GM10266 (cell line): ENCODE results near the gene OSCP1.

Experiments
- DNase-seq: peaks from one replicate; pipeline ENCODE4 v3.0.0; 2012; ENCODE audit errors: extremely low spot score
- TF ChIP-seq, protein P1 (sequence below): IDR thresholded peaks from 2 replicates; pipeline ENCODE4 v1.5.1; 2012; ENCODE audit warnings: mild to moderate bottlenecking, low read depth; ENCODE audit not compliant: control insufficient read depth, insufficient read depth; ENCODE audit errors: missing control alignments

The OSCP1 gene

DNA sequence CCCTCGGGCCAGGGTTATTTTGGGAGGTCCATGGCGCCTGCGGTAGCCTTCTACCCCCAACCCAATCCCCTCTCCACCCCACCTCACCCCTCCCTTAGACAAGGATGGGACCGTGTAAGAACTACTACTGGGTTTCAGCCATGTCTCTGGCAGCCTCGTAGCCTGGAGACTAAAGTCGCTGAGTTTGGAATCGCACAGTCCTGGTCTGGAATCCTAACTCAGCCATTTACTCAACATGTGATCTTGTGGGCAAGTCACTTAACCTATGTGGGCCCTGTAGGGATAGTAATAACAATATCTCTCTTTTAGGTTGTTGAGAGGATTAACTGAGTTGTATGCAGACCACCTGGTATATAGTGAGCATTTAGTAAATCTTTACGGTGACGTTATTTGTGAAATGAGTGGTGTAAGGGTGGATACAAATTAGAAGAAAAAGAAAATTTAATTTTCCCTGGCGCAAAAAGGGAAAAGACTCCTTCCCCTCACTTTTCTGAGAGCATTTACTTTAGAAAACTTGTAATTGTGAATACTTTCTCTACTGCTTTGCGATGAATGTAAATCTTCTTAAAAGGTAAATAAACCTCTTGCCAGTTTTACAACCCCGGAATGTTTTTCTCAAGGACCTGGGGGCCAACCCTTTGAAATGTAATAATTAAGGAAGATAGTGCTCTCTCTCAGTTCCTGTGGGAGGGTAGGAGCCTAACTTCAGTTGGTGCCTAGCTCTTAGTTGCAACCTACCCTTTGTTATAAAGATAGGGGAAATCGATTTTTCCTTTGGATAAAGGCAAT lies 14.5 kb upstream of the OSCP1 start:
- TF ChIP-seq, protein P1, sequence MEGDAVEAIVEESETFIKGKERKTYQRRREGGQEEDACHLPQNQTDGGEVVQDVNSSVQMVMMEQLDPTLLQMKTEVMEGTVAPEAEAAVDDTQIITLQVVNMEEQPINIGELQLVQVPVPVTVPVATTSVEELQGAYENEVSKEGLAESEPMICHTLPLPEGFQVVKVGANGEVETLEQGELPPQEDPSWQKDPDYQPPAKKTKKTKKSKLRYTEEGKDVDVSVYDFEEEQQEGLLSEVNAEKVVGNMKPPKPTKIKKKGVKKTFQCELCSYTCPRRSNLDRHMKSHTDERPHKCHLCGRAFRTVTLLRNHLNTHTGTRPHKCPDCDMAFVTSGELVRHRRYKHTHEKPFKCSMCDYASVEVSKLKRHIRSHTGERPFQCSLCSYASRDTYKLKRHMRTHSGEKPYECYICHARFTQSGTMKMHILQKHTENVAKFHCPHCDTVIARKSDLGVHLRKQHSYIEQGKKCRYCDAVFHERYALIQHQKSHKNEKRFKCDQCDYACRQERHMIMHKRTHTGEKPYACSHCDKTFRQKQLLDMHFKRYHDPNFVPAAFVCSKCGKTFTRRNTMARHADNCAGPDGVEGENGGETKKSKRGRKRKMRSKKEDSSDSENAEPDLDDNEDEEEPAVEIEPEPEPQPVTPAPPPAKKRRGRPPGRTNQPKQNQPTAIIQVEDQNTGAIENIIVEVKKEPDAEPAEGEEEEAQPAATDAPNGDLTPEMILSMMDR = no peak
- no peak for DNase-seq

DNA sequence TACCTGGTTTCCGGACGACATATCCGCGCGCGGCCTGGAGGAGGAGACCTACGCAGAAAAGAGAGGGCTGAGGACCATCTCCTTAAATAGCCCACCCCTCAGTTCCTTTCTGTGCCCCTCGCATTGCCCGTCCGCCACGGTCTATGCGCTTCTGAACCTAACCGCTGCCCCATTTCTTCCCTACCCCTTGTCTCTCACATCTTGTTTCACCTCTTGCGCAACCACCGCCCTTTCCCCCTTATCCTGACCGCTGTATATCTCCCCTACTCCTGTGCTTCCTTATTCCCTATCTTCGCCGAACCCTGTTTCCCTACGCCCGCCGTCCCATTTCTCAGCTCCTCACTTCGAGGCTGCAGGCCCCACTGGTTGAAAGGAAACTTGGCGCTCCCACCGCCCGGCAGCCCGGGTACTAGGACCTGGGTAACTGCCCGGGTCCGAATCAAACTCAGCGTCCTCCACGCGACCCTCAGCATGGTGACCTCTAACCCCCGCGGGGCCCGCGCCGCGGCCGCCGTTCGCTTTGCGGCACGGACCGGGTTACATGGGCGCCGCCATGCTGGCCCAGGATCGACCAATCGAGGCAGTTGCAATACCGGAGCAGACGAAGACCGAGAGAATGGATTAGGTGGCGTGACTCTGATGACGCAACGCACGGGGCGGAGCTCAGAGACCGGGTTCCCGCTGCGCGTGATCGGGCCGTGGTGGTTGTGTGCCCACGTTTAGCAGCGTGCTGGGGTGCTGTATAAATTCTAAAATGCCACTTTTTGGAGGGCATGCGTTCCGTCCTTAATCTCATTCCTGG lies 13.8 kb upstream of the OSCP1 start, which contains the start of gene MRPS15:
TSS of gene MRPS15 (minus strand) at position 582 of the 802 bp plus-strand sequence. CDS start at position 473, 109 bp downstream.
- TF ChIP-seq, protein P1 = no peak
- peak; percentile 93 for DNase-seq

DNA sequence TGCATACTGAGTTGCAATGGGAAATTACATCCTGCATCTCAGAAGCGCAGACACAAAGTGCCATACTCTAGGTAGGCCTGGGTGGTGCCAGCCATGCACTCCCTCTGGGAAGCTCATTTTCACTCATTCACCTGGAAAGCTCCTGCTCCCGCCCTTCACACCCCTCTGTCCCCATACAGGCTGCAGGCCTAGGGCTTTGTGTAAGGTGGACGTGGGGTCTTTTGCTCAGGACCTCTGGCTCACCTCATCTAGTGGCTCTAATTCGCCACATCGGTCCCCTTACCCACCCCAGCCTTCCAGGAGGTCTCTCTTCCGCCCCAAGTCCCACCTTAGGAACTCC lies 13.2 kb upstream of the OSCP1 start:
- TF ChIP-seq, protein P1 = no peak
- no peak for DNase-seq

- TF ChIP-seq, protein P1 = no peak
- DNase-seq = no peak
Measured at GRCh38 chr1:36458910-36459309, 8.7 kb upstream of the OSCP1 start.

DNA sequence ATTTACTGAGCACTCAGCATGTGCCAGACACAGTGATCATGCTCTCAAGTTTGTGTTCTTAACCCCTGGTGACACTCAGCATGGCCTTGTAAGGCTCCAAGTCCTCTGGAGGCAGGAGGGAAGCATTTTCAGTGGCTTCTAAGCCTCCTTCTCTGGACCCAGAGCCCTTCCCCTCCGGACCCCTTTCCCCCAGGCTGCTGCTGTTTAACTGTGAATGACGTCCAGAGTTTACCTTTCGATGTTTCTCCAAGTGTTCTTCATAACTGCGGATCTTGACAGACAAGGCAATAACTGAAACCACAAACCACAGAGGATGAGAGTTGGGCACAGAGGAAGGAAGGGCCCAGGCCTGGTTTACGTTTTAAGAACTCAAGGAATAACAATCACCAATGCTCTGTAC lies 7.4 kb upstream of the OSCP1 start:
- TF ChIP-seq, protein P1 = no peak
- no peak for DNase-seq

GRCh38 chr1:36456391-36456928 lies 6.2 kb upstream of the OSCP1 start:
- TF ChIP-seq, protein P1 = no peak
- DNase-seq = no peak

- TF ChIP-seq, protein P1 = no peak
- DNase-seq = no peak
Measured at GRCh38 chr1:36455386-36455785, 5.1 kb upstream of the OSCP1 start.
